ENCODE results near the gene HDAC5. TPM values are rescaled to one million over a fixed set of nuclear protein-coding genes. Genes with fewer than 3 reads are reported as not detected.

Gene HDAC5
- total RNA-seq, 3 donors from 2014 or later: 18.9 to 48.3 (median 32.4) TPM

DNA sequence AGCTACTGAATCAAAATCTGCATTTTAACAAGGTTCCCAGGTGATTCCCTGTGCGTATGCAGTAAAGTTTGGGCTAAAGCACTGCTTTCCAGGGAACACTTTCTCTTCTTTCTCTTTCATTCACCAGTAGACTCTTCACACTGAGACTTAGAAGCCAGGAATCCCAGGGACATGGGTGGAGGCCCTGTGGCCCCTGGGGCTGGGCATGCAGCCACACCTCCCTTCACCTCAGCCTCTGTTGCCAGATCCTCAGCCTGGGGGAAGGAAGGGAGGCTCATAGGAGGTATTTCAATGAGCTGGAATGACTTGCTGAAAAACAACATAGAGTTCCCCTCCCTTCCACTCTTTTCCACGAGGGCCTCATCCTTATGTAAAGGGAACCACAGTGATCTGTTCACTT is 51.7 kb downstream of the HDAC5 start:
- ATAC-seq: no peak
- Histone ChIP-seq H3K9me3 (no peaks in the 10 kb centered on the region), H3K4me3 (no peak overlapping the region), H3K4me1 (ENCODE audit: low read depth) (peaks cover 20% of the 10 kb centered on the region), H3K36me3 (ENCODE audit: low read depth) (no peaks in the 10 kb centered on the region)
- TF ChIP-seq, protein P1, sequence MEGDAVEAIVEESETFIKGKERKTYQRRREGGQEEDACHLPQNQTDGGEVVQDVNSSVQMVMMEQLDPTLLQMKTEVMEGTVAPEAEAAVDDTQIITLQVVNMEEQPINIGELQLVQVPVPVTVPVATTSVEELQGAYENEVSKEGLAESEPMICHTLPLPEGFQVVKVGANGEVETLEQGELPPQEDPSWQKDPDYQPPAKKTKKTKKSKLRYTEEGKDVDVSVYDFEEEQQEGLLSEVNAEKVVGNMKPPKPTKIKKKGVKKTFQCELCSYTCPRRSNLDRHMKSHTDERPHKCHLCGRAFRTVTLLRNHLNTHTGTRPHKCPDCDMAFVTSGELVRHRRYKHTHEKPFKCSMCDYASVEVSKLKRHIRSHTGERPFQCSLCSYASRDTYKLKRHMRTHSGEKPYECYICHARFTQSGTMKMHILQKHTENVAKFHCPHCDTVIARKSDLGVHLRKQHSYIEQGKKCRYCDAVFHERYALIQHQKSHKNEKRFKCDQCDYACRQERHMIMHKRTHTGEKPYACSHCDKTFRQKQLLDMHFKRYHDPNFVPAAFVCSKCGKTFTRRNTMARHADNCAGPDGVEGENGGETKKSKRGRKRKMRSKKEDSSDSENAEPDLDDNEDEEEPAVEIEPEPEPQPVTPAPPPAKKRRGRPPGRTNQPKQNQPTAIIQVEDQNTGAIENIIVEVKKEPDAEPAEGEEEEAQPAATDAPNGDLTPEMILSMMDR (IDR thresholded peaks at IDR 0.05): no peak
- DNase-seq: no peak
- intact Hi-C loops (cut with DNase I, micrococcal nuclease): loop anchor here in 1 of 2 donors (5.0 kb wide), 1 partner anchor 36 kb away; no protein-coding TSS in a partner anchor

DNA sequence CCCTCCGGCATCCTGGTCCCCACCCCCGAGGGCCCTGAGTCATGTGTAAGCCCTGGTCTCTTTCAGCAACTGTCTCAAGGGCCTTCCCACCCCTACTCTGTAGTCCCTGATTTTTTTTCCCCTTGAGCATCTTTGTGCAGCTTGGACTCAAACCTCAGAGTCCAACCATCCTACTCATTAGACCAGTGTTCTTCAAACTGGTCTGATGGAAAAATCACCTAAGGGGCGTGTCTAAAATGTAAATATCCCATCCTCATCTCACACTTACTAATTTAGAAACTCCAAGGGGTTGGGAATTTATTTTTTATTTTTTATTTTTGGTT is 52.3 kb downstream of the HDAC5 start:
- peaks cover 20% of the 10 kb centered on the region for H3K4me1 ChIP-seq (ENCODE audit: low read depth)
- no peaks in the 10 kb centered on the region for H3K36me3 ChIP-seq (ENCODE audit: low read depth)
- intact Hi-C loops (cut with DNase I, micrococcal nuclease): loop anchor here in 1 of 2 donors (5.0 kb wide), 1 partner anchor 36 kb away; no protein-coding TSS in a partner anchor
- peak overlapping the region; percentile 25 for H3K4me3 ChIP-seq
- ATAC-seq: no peak
- no peak for DNase-seq
- TF ChIP-seq, protein P1 (IDR thresholded peaks at IDR 0.05): no peak
- H3K9me3 ChIP-seq: no peaks in the 10 kb centered on the region

DNA sequence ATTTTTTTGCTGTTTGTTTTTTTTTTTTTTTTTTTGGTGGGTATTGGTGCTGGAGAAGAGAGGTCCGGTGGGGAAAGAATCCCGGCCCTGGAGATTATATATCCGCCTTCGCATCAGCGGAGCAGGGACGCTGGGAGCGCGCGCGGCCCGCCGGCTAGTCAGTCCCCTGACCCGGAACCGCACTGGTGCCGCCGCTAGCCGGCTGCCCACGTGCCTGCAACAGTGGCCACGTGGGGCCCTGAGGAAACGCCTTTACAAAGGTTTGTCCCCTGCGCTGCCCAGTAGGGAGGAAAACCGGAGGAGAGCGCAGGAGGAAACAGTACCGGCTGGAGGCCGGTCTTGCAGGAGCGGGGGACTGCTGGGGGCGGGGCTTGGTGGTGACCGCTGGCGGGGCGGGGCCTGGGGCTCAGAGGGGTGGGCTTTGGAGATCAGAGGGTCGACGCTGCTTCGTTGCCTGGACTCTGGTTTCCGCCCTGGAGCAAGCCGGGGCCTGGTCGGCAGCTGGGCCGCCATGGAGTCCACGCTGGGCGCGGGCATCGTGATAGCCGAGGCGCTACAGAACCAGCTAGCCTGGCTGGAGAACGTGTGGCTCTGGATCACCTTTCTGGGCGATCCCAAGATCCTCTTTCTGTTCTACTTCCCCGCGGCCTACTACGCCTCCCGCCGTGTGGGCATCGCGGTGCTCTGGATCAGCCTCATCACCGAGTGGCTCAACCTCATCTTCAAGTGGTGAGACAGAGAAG is 52.8 kb downstream of the HDAC5 start, which contains the start of gene G6PC3:
TSS of gene G6PC3 (plus strand) at position 281 of the 743 bp plus-strand sequence. CDS start at position 512, 231 bp downstream.
- Histone ChIP-seq H3K36me3 (ENCODE audit: low read depth) (no peaks in the 10 kb centered on the region), H3K4me3 (peak within 1 kb of the TSS; percentile 25), H3K4me1 (ENCODE audit: low read depth) (peaks cover 20% of the 10 kb centered on the region), H3K9me3 (no peaks in the 10 kb centered on the region)
- TF ChIP-seq, protein P1 (IDR thresholded peaks at IDR 0.05): no peak
- ATAC-seq: peak; percentile 88
- intact Hi-C loops (cut with DNase I, micrococcal nuclease): loop anchor here in 1 of 2 donors (5.0 kb wide), 1 partner anchor 37 kb away; no protein-coding TSS in a partner anchor
- DNase-seq: peak; percentile 95 to 96 (median 96)

DNA sequence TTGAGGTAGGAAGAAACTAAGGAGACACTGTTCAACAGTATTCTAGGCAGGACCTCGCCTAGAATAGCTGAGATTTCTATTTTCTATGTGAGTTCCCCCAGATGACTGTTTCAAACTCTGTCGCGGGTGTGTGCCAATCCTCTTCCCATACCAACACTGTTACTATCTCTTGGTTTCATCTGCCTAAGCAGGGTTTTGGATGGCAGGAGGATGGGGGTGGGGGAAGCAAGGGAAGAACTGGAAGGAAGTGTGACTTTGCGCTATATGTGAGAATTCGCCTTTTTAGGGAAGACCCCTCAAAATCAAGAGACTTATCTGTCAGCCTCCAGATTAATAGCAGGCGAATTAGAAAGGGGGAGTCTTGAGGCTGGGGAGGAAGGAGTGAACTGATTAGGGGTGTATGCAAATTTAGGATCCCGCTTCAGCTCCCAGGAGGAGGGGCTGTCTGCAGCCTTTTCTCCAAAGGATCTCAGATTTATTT is 53.4 kb downstream of the HDAC5 start:
- Histone ChIP-seq H3K4me3 (no peak overlapping the region), H3K4me1 (ENCODE audit: low read depth) (peaks cover 20% of the 10 kb centered on the region), H3K36me3 (ENCODE audit: low read depth) (no peaks in the 10 kb centered on the region), H3K9me3 (no peaks in the 10 kb centered on the region)
- intact Hi-C loops (cut with DNase I, micrococcal nuclease): loop anchor here in 1 of 2 donors (5.0 kb wide), 1 partner anchor 37 kb away; no protein-coding TSS in a partner anchor
- ATAC-seq (no peak), DNase-seq (no peak)
- TF ChIP-seq, protein P1 (IDR thresholded peaks at IDR 0.05): no peak

DNA sequence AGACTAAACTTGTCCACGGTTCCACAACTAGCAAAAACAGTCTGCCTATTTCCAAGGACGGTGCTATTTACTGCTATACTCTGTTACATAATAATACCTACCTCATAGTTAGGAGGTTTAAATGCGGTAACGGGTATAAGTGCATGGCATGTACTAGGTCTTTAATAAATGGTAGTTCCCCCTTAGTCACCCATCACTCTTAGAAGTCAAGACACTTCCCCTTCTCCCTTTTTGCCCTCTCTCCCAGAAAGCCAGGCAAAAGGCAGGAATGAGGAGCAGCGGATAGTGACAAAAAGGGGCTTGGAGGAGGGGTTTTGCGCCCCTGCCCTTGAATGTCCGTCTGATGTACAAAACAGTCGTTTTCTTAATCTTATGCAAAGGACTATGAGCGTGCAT is 55.9 kb downstream of the HDAC5 start:
- Histone ChIP-seq H3K4me1 (ENCODE audit: low read depth) (peaks cover 20% of the 10 kb centered on the region), H3K9me3 (no peaks in the 10 kb centered on the region), H3K4me3 (no peak overlapping the region), H3K36me3 (ENCODE audit: low read depth) (no peaks in the 10 kb centered on the region)
- intact Hi-C loops (cut with DNase I, micrococcal nuclease): no loop called here
- ATAC-seq: no peak
- TF ChIP-seq, protein P1 (IDR thresholded peaks at IDR 0.05): no peak
- no peak for DNase-seq
